Activated B cell treated with CpG ODN at 0.5 μM for 24 hours (primary cell): Measurements from ENCODE around the gene MAT1A. TPM values are rescaled to one million over a fixed set of nuclear protein-coding genes. Genes with fewer than 3 reads are reported as not detected.
"Not testable (repeated sequence)": the region's sequence is repeated elsewhere in the genome, so short reads cannot be mapped to it uniquely, and the experiment has no call there.

ENCODE experiments used
- ATAC-seq: fragments of 200-7000 bp; cut with Tn5 transposase; one replicate; pipeline ENCODE4 v1.10.0; 2021; ENCODE audit warnings: low read depth, mild to moderate bottlenecking, moderate library complexity
- CTCF ChIA-PET: fragments of 350-600 bp; sonication (Branson Sonifier 250); formaldehyde crosslinking; loops from one replicate; lab custom pipeline; 2021; ENCODE audit warnings: antibody characterized with exemption; lab: Charles Lee
- POLR2A ChIA-PET: fragments of 350-600 bp; sonication (Branson Sonifier 250); formaldehyde crosslinking; loops from one replicate; lab custom pipeline; 2021; ENCODE audit warnings: antibody characterized with exemption; lab: Charles Lee
- DNase-seq: peaks from one replicate; pipeline ENCODE4 v3.0.0; 2022
- H3K27ac Mint-ChIP-seq: one replicate; pipeline ENCODE4 v1.8.0; 2020; ENCODE audit warnings: mixed read lengths
- H3K27me3 Mint-ChIP-seq: one replicate; pipeline ENCODE4 v1.8.0; 2021; ENCODE audit warnings: mixed read lengths
- H3K36me3 Mint-ChIP-seq: one replicate; pipeline ENCODE4 v1.8.0; 2021; ENCODE audit warnings: low read depth, mixed read lengths
- H3K4me1 Mint-ChIP-seq: one replicate; pipeline ENCODE4 v1.8.0; 2021; ENCODE audit warnings: mixed read lengths
- H3K4me3 Mint-ChIP-seq: one replicate; pipeline ENCODE4 v1.8.0; 2020; ENCODE audit warnings: mild to moderate bottlenecking, mixed read lengths
- H3K9me3 Mint-ChIP-seq: one replicate; pipeline ENCODE4 v1.8.0; 2020; ENCODE audit warnings: mixed read lengths
- CTCF ChIP-seq: fragments of 200-600 bp; IDR thresholded peaks from one replicate; pipeline ENCODE4 v1.8.0; 2022; ENCODE audit warnings: antibody characterized with exemption, mild to moderate bottlenecking
- intact Hi-C: fragments of 100-400 bp; cut with micrococcal nuclease; formaldehyde crosslinking; loops from one replicate; pipeline ENCODE4 v1.15.1; 2024
- total RNA-seq: library from RNA; stranded (reverse); gene quantifications from 2 replicates; pipeline ENCODE4 v1.2.3, GENCODE V29; 2022

MAT1A gene
- total RNA-seq, 1 donor from 2014 or later: not detected

- H3K4me1 Mint-ChIP-seq: no peaks in the 10 kb centered on the region
- peaks cover 5% of the 10 kb centered on the region for H3K9me3 Mint-ChIP-seq
- intact Hi-C loops: loop anchor here (10.0 kb wide), 1 partner anchor 240 kb away; no protein-coding TSS in a partner anchor
- DNase-seq (no peak), ATAC-seq (no peak)
- no peak overlapping the region for H3K4me3 Mint-ChIP-seq
- POLR2A ChIA-PET: no interaction called here
- TF ChIP-seq CTCF: no peak
- no peaks in the 10 kb centered on the region for H3K36me3 Mint-ChIP-seq
- CTCF ChIA-PET: no interaction called here
- no peak overlapping the region for H3K27ac Mint-ChIP-seq
- H3K27me3 Mint-ChIP-seq: peaks cover 2% of the 10 kb centered on the region
These were observed 25.1 kb downstream of the MAT1A start for GRCh38 chr10:80264081-80265056.

GRCh38 chr10:80261316-80262030 lies 28.0 kb downstream of the MAT1A start:
- DNase-seq (no peak), ATAC-seq (no peak)
- ChIA-PET POLR2A (no interaction called here), CTCF (interaction anchor here (1.1 to 2.0 kb wide), 4 partner anchors 8 to 117 kb away, joined by 3 to 10 read pairs (median 4); no protein-coding TSS in a partner anchor)
- Mint-ChIP-seq H3K4me1 (no peaks in the 10 kb centered on the region), H3K4me3 (no peak overlapping the region), H3K27ac (no peak overlapping the region), H3K9me3 (peaks cover 3% of the 10 kb centered on the region), H3K36me3 (no peaks in the 10 kb centered on the region), H3K27me3 (peaks cover 2% of the 10 kb centered on the region)
- intact Hi-C loops: loop anchor here (10.0 kb wide), 1 partner anchor 243 kb away; no protein-coding TSS in a partner anchor
- no peak for TF ChIP-seq CTCF

GRCh38 chr10:80260295-80261243 lies 28.9 kb downstream of the MAT1A start:
- intact Hi-C loops: loop anchor here (10.0 kb wide), 1 partner anchor 244 kb away; no protein-coding TSS in a partner anchor
- Mint-ChIP-seq H3K27ac (no peak overlapping the region), H3K4me1 (no peaks in the 10 kb centered on the region), H3K9me3 (peaks cover 3% of the 10 kb centered on the region), H3K27me3 (peaks cover 2% of the 10 kb centered on the region), H3K4me3 (no peak overlapping the region), H3K36me3 (no peaks in the 10 kb centered on the region)
- peak; percentile 54 for ATAC-seq
- no peak for TF ChIP-seq CTCF
- no peak for DNase-seq
- POLR2A ChIA-PET: no interaction called here
- CTCF ChIA-PET: interaction anchor here (1.1 to 2.0 kb wide), 5 partner anchors 9 to 117 kb away, joined by 3 to 10 read pairs (median 3); no protein-coding TSS in a partner anchor

GRCh38 chr10:80259405-80259871 lies 30.0 kb downstream of the MAT1A start:
- intact Hi-C loops: no loop called here
- H3K9me3 Mint-ChIP-seq: peaks cover 3% of the 10 kb centered on the region
- TF ChIP-seq CTCF: no peak
- no peak for ATAC-seq
- no peak for DNase-seq
- H3K4me1 Mint-ChIP-seq: no peaks in the 10 kb centered on the region
- CTCF ChIA-PET: interaction anchor here (0.7 kb wide), 1 partner anchor 110 kb away, joined by 3 read pairs; no protein-coding TSS in a partner anchor
- no peak overlapping the region for H3K27ac Mint-ChIP-seq
- H3K27me3 Mint-ChIP-seq: peaks cover 2% of the 10 kb centered on the region
- H3K36me3 Mint-ChIP-seq: no peaks in the 10 kb centered on the region
- no peak overlapping the region for H3K4me3 Mint-ChIP-seq
- POLR2A ChIA-PET: no interaction called here

GRCh38 chr10:80256798-80257197 lies 32.7 kb downstream of the MAT1A start:
- H3K9me3 Mint-ChIP-seq, DNase-seq, H3K27ac Mint-ChIP-seq, H3K27me3 Mint-ChIP-seq, H3K4me3 Mint-ChIP-seq, H3K36me3 Mint-ChIP-seq, ATAC-seq, intact Hi-C loops, H3K4me1 Mint-ChIP-seq, CTCF ChIA-PET, POLR2A ChIA-PET: not testable (repeated sequence)

- intact Hi-C loops, POLR2A ChIA-PET: not testable (repeated sequence)
These were observed 34.7 kb downstream of the MAT1A start for GRCh38 chr10:80254726-80255125.

GRCh38 chr10:80253963-80254271 lies 35.5 kb downstream of the MAT1A start:
- H3K4me3 Mint-ChIP-seq, H3K27ac Mint-ChIP-seq: not testable (repeated sequence)

More at GRCh38 chr10:80254726-80255125, 34.7 kb downstream of the MAT1A start:
- H3K27ac Mint-ChIP-seq, H3K4me3 Mint-ChIP-seq, DNase-seq, H3K4me1 Mint-ChIP-seq, H3K36me3 Mint-ChIP-seq, H3K9me3 Mint-ChIP-seq, CTCF ChIA-PET, ATAC-seq, H3K27me3 Mint-ChIP-seq: not testable (repeated sequence)

More at GRCh38 chr10:80253963-80254271, 35.5 kb downstream of the MAT1A start:
- ATAC-seq, DNase-seq, H3K4me1 Mint-ChIP-seq, H3K27me3 Mint-ChIP-seq, intact Hi-C loops, H3K36me3 Mint-ChIP-seq, POLR2A ChIA-PET, H3K9me3 Mint-ChIP-seq: not testable (repeated sequence)
- CTCF ChIA-PET: interaction anchor here (1.5 kb wide), 1 partner anchor 110 kb away, joined by 8 read pairs; no protein-coding TSS in a partner anchor
